OCI-LY3 (cell line): ENCODE data around the gene MED27.

ENCODE experiments used
- H2AFZ ChIP-seq: fragments of 200-600, 300-600 bp; shearing (Covaris generic); 2 replicates; pipeline ENCODE4 v1.6.0; 2014; ENCODE audit warnings: antibody characterized with exemption, low read depth, low read length
- H3K27ac ChIP-seq: fragments of 200-600, 300-600 bp; sonication (generic); 2 replicates; pipeline ENCODE4 v1.5.1; 2014; ENCODE audit warnings: mild to moderate bottlenecking, low read length, moderate library complexity, mixed read lengths
- H3K27me3 ChIP-seq: fragments of 200-600, 300-600 bp; sonication (generic); 2 replicates; pipeline ENCODE4 v1.6.1; 2014; ENCODE audit warnings: low read depth, low read length, mixed read lengths
- H3K36me3 ChIP-seq: fragments of 200-600, 300-600 bp; sonication (generic); replicated peaks from 2 replicates; pipeline ENCODE3; 2014; ENCODE audit warnings: low read depth, low read length, mixed read lengths
- H3K4me1 ChIP-seq: fragments of 300-600, 200-600 bp; sonication (generic); 2 replicates; pipeline ENCODE4 v1.6.1; 2014; ENCODE audit warnings: low read length, mixed read lengths
- H3K4me2 ChIP-seq: fragments of 200-600, 300-600 bp; sonication (generic); 2 replicates; pipeline ENCODE4 v1.6.1; 2014; ENCODE audit warnings: low read length, mixed read lengths
- H3K4me3 ChIP-seq: fragments of 300-600, 200-600 bp; sonication (generic); 2 replicates; pipeline ENCODE4 v1.5.1; 2014; ENCODE audit warnings: antibody characterized with exemption, mild to moderate bottlenecking, low read length, moderate library complexity
- H3K79me2 ChIP-seq: fragments of 300-600, 200-600 bp; shearing (Covaris generic); 2 replicates; pipeline ENCODE4 v1.6.1; 2014; ENCODE audit warnings: mild to moderate bottlenecking, low read length, mixed read lengths
- H3K9ac ChIP-seq: fragments of 300-600, 200-600 bp; shearing (Covaris generic); 2 replicates; pipeline ENCODE4 v1.6.0; 2014; ENCODE audit warnings: mild to moderate bottlenecking, low read length, moderate library complexity
- H3K9me3 ChIP-seq: fragments of 200-600, 300-600 bp; shearing (Covaris generic); 2 replicates; pipeline ENCODE4 v1.6.1; 2014; ENCODE audit warnings: low read length, mixed read lengths; ENCODE audit not compliant: insufficient read depth
- H4K20me1 ChIP-seq: fragments of 200-600, 300-600 bp; sonication (generic); 2 replicates; pipeline ENCODE4 v1.6.1; 2016; ENCODE audit warnings: low read length, mixed read lengths; ENCODE audit not compliant: insufficient read depth
- CTCF ChIP-seq: fragments of 200-600, 300-600 bp; sonication (generic); IDR thresholded peaks from 2 replicates; pipeline ENCODE4 v1.5.1; 2014; ENCODE audit warnings: antibody characterized with exemption, low read length, low read depth
- EZH2phosphoT487 ChIP-seq: fragments of 200-600 bp; shearing (Covaris generic); IDR thresholded peaks from 2 replicates; pipeline ENCODE4 v1.6.1; 2018; ENCODE audit warnings: antibody characterized with exemption, mixed run types, low read depth

The MED27 gene

DNA sequence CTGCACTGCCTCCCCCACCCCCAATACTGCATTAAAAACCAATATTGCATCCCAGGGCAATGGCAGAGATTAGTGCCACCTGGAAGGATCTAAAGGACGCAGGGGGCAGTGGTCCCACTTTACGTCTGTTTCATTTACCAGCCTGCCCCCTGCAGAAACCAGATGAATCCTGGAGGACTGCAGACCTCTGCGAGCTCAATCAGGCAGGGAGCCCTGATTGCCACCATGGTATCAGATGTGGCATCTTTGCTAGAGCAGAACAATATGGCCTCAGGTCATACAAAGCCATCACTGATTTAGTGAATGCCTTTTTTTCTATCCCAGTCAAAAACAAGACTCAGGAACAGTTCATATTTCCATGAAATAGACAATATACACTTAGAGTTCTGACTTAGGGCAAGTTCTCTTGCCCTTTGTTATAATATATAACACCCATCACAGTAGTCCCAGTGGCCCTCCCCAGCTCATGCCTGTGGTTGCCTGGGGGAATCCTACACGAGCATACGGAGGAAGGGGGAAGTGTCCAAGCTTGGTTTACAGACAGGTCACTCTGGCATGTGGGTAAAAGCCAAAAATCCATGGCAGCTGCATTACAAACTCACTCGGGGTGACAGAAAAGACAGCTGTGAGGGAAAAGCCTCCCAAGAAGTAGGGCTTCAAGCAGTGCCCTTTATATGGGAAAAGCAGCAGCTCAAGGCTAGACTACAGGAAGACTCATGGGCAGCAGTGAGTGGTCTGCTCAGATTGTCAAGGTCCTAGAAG, 85.1 kb downstream of the MED27 start:
- peaks cover 58% of the 10 kb centered on the region for H4K20me1 ChIP-seq
- H3K4me1 ChIP-seq, result no peaks in the 10 kb centered on the region
- TF ChIP-seq EZH2phosphoT487 (no peak), CTCF (no peak)
- H3K9ac ChIP-seq, result no peak overlapping the region
- no peaks in the 10 kb centered on the region for H3K9me3 ChIP-seq
- H3K27me3 ChIP-seq, result no peaks in the 10 kb centered on the region
- H3K79me2 ChIP-seq, result no peaks in the 10 kb centered on the region
- no peak overlapping the region for H2AFZ ChIP-seq
- H3K4me3 ChIP-seq, result no peak overlapping the region
- H3K27ac ChIP-seq, result no peak overlapping the region
- peaks cover 3% of the 10 kb centered on the region for H3K36me3 ChIP-seq
- no peak overlapping the region for H3K4me2 ChIP-seq

GRCh38 chr9:131992906-131993657, 86.6 kb downstream of the MED27 start:
- TF ChIP-seq EZH2phosphoT487, result no peak
- no peak for TF ChIP-seq CTCF
- no peak overlapping the region for H3K4me3 ChIP-seq
- H3K4me1 ChIP-seq, result no peaks in the 10 kb centered on the region
- H3K36me3 ChIP-seq, result peaks cover 3% of the 10 kb centered on the region
- H3K27me3 ChIP-seq, result no peaks in the 10 kb centered on the region
- H4K20me1 ChIP-seq, result peaks cover 45% of the 10 kb centered on the region
- no peak overlapping the region for H3K9ac ChIP-seq
- H3K9me3 ChIP-seq, result no peaks in the 10 kb centered on the region
- no peak overlapping the region for H2AFZ ChIP-seq
- H3K27ac ChIP-seq, result no peak overlapping the region
- no peaks in the 10 kb centered on the region for H3K79me2 ChIP-seq
- no peak overlapping the region for H3K4me2 ChIP-seq

GRCh38 chr9:131987232-131987631, 92.4 kb downstream of the MED27 start:
- H3K36me3 ChIP-seq, result no peaks in the 10 kb centered on the region
- H3K4me2 ChIP-seq, result no peak overlapping the region
- H4K20me1 ChIP-seq, result peaks cover 37% of the 10 kb centered on the region
- H3K79me2 ChIP-seq, result no peaks in the 10 kb centered on the region
- H2AFZ ChIP-seq, result no peak overlapping the region
- H3K4me3 ChIP-seq, result no peak overlapping the region
- peaks cover 19% of the 10 kb centered on the region for H3K4me1 ChIP-seq
- TF ChIP-seq CTCF, result no peak
- no peak for TF ChIP-seq EZH2phosphoT487
- no peaks in the 10 kb centered on the region for H3K27me3 ChIP-seq
- H3K9me3 ChIP-seq, result no peaks in the 10 kb centered on the region
- no peak overlapping the region for H3K9ac ChIP-seq
- no peak overlapping the region for H3K27ac ChIP-seq

DNA sequence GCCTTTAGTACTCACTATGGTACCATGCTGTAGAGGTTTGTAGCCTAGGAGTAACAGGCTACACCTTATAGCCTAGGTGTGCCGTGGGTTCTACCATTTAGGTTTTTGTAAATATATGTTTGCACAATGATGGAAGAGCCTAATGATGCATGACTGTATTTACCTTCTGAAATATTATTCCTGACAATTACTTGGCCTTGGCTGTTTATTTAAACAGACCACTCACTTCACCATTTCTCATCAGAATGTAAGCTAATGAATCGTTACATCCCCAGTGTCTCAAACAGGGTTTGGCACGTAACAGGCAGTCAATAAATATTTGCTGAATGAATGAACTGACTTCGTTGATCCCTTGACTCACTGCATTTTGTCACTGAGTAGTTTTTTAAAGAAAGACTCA, 93.1 kb downstream of the MED27 start:
- Histone ChIP-seq H3K4me3 (no peak overlapping the region), H3K4me2 (no peak overlapping the region), H4K20me1 (peaks cover 43% of the 10 kb centered on the region), H3K79me2 (no peaks in the 10 kb centered on the region), H2AFZ (no peak overlapping the region), H3K9ac (no peak overlapping the region), H3K27me3 (no peaks in the 10 kb centered on the region), H3K4me1 (peaks cover 19% of the 10 kb centered on the region), H3K36me3 (no peaks in the 10 kb centered on the region), H3K9me3 (no peaks in the 10 kb centered on the region), H3K27ac (no peak overlapping the region)
- TF ChIP-seq CTCF, result no peak
